ENCODE measurements around the gene CENPN.

DNA sequence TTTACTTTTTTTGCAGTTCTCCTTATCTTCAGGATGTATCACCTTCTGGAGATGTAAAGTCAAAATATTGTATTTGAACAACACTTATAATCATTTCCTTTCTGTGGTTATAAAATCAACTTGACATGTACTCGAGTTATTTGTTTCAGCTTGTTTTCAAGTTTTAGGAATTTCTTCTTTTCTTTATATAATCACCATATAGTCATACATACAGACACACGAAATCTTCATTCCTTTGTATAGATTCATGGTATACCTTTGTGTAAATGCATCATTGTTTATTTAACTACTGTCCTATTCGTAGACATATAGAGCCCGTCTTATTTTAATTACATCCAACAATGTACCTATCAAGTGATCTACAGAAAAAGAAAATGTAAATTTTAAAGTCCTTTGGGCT, 40.4 kb upstream of the CENPN start:
- no peak for TF ChIP-seq CTCF (conservative IDR thresholded peaks at IDR 0.05)
- TF ChIP-seq EZH2 (IDR thresholded peaks at IDR 0.05; ENCODE audit: low read depth) = no peak

Measured in PC-9 (cell line).